ENCODE data around the gene P2RX5. TPM values are rescaled to one million over a fixed set of nuclear protein-coding genes. Genes with fewer than 3 reads are reported as not detected.

The P2RX5 gene
- total and polyA plus RNA-seq, 12 donors = 0.25 to 2.8 (median 0.99) TPM

DNA sequence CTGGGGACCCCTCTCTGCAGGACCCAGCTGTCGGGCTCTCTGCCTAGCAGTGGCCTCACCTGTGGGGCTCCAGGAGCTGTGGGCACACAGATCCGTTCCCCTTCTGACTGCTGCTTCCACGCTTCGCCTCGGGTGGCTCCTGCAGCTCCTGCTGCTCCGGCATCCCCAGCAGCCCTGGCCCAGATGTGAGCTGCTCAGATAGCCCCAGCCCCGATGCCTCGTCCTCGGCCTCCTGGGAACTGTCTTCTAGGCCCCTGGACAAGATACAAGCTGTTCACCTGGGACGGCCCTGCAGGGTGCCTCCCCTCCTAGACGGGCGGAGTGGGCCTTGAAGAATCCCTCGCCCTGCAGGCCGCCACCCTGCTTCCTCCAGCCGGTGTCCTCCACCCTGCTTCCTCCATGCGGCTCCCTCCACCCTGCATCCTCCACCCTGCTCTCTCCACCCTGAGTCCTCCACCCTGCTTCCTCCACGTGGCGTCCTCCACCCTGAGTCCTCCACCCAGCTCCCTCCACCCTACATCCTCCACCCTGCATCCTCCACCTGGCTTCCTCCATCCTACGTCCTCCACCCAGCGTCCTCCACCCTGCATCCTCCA lies 16.3 kb downstream of the P2RX5 start:
- 68 to 75% (median 69%) methylated on average over 5 to 20 of the region's 20 CpGs for WGBS, 4 donors
- Histone ChIP-seq H3K4me3 (no peak overlapping the region), H3K27ac (no peak overlapping the region), H3K27me3 (peaks cover 4% of the 10 kb centered on the region), H3K36me3 (replicated peaks in 1 of 2) (no peaks in the 10 kb centered on the region), H3K4me1 (replicated peaks in 1 of 2) (peaks cover 4 to 7% of the 10 kb centered on the region in 2 donors), H3K9me3 (replicated peaks in 1 of 3) (no peaks in the 10 kb centered on the region)
- intact Hi-C loops (cut with DNase I) = no loop called here
- DNase-seq = no peak
- no peak for TF ChIP-seq CTCF (IDR thresholded peaks at IDR 0.05)
- no peak for TF ChIP-seq POLR2A (IDR thresholded peaks at IDR 0.05)

DNA sequence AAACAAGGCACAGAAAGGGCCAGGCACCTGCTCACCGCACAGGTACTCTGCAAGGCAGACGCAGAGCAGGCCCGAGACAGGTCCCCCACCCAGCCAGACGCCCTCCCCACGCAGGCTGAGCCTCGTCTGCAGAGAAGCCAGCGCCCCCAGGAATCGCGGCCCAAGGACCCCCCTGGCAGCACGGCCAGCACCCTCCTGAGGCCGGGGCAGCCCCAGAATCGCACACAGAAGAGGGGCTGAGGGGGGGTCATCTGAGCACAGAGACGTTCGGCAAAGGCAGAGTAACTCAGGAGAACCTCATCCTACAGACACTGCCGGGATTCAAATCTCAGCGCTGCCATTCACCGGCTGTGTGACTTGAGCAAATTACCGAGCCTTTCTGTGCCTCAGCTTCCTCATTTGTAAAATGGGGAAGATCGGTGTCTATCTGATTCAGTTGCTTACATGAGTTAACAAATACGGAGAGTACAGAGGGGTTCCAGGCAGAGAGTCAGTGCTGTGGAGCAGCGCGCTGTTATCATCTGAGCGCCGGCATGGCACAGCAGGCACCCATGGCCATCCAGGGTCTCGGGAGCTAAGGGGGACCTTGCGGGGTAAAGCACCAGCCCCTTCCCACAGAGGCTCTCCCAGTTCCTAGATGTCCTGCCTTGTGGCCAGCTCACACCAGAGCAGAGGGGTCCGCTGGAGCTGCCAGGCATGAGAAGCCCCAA lies 17.0 kb downstream of the P2RX5 start:
- Histone ChIP-seq H3K4me1 (replicated peaks in 1 of 2) (peaks cover 4 to 7% of the 10 kb centered on the region in 2 donors), H3K27me3 (peaks cover 4% of the 10 kb centered on the region), H3K27ac (no peak overlapping the region), H3K36me3 (replicated peaks in 1 of 2) (no peaks in the 10 kb centered on the region), H3K4me3 (no peak overlapping the region), H3K9me3 (replicated peaks in 1 of 3) (no peaks in the 10 kb centered on the region)
- 69 to 78% (median 75%) methylated on average over 8 to 27 of the region's 27 CpGs for WGBS, 4 donors
- no peak for DNase-seq
- intact Hi-C loops (cut with DNase I) = no loop called here
- TF ChIP-seq POLR2A (IDR thresholded peaks at IDR 0.05) (no peak), CTCF (IDR thresholded peaks at IDR 0.05) (no peak)

GRCh38 chr17:3678095-3678820 lies 17.7 kb downstream of the P2RX5 start:
- DNase-seq = peak in 6 of 7 donors; percentile 71 to 77 (median 75)
- H3K27ac ChIP-seq = peak overlapping the region in 1 of 5 donors; percentile 45
- 36 to 55% (median 53%) methylated on average over 4 to 16 of the region's 16 CpGs for WGBS, 4 donors
- TF ChIP-seq CTCF (IDR thresholded peaks at IDR 0.05) (no peak), POLR2A (IDR thresholded peaks at IDR 0.05) (no peak)
- H3K4me1 ChIP-seq (replicated peaks in 1 of 2) = peaks cover 4 to 7% of the 10 kb centered on the region in 2 donors
- intact Hi-C loops (cut with DNase I) = no loop called here
- no peaks in the 10 kb centered on the region for H3K9me3 ChIP-seq (replicated peaks in 1 of 3)
- peaks cover 2% of the 10 kb centered on the region for H3K27me3 ChIP-seq
- H3K4me3 ChIP-seq = no peak overlapping the region
- H3K36me3 ChIP-seq (replicated peaks in 1 of 2) = no peaks in the 10 kb centered on the region

DNA sequence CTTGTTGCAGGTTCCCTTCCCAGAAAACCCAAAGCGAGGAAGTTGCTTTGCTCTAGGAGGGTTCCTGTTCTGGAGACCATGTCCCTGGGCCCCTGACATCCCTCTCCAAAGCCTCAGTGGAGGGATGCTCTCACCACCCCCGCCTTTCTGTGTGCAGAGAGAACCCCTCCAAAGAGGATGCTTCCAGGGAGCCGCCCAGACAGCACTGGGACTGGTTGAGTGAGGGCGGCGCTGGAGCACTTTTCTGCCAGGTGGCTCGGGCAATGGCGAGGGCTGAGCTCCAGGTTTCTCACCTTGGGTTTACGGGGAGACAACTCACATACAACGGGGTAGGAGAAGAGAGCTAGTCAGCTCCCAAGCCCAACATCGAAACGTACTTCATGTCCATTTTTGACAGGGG lies 20.1 kb downstream of the P2RX5 start:
- Histone ChIP-seq H3K27ac (no peak overlapping the region), H3K27me3 (no peaks in the 10 kb centered on the region), H3K36me3 (replicated peaks in 1 of 2) (no peaks in the 10 kb centered on the region), H3K4me1 (replicated peaks in 1 of 2) (peaks cover 4 to 7% of the 10 kb centered on the region in 2 donors), H3K4me3 (no peak overlapping the region), H3K9me3 (replicated peaks in 1 of 3) (no peaks in the 10 kb centered on the region)
- intact Hi-C loops (cut with DNase I) = no loop called here
- no peak for DNase-seq
- 77 to 82% (median 79%) methylated on average over 5 to 11 of the region's 11 CpGs for WGBS, 4 donors
- TF ChIP-seq POLR2A (IDR thresholded peaks at IDR 0.05) (no peak), CTCF (IDR thresholded peaks at IDR 0.05) (no peak)

Data from adrenal gland (tissue), 12 donors.